GM12873 (cell line): ENCODE data around the gene ABCA12.

Experiments
- CTCF ChIP-seq: IDR thresholded peaks from 2 replicates; pipeline ENCODE4 v1.5.1; 2012; ENCODE audit warnings: low read depth, mild to moderate bottlenecking, moderate library complexity, low read length, control low read depth; ENCODE audit not compliant: insufficient read depth; ENCODE audit errors: missing control alignments

Gene ABCA12

DNA sequence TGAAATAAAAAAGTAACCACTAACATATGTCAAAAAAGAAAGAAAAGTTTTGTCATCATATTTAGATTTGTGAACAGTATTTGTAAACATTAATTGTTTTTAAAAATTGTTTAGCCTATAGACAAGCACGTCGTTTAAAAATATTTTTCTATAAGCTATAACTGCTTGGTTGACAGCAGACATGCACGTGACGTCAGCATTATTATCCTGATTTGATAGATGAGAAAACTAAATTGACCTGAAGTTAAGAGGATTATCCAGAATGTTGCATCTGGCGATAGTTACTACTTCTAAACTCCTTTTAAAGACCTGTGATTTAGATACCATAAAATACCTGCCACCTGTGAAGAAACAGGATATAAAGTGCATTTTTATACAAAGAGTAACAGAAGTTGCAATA lies 172.0 kb downstream of the ABCA12 start:
- no peak for TF ChIP-seq CTCF

DNA sequence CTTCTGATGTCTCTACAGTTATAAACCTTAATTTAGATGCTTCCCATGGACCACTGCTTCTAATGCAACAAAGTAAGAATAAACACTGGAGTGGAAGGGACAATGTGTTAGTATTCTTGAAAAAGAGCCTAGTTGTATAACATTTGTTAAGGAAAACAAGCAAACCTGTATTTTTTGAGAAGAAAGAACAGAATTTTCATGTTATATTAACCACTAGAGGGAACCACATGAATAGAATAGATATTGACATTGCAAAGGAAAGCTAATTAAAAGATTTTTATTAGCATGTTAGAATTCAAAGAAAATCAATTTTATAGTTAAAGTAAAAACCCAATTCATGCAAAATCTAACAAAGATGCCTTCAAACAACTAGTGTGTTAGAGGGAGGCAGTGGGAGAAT lies 177.7 kb downstream of the ABCA12 start:
- TF ChIP-seq CTCF, result peak; percentile 7

DNA sequence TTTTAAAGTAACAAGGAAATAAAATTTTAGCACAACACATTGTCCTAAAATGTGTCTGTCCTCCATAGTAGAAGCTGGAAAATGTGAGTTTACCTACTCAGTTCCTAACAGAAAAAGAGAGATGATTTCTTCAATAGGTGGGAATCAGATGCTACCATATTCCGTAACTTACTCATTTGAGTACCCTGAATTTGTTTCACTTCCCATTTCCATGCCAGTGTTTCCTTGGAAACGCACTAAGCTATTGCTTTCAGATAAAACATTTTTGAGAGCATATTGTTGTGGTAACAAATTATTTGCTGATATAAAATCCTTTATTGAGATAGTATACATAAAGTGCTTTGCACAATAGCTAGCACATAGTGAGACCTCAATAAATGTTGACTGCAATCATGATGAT lies 191.5 kb downstream of the ABCA12 start:
- no peak for TF ChIP-seq CTCF

- no peak for TF ChIP-seq CTCF
These were observed 204.4 kb downstream of the ABCA12 start for GRCh38 chr2:214934006-214934405.

- no peak for TF ChIP-seq CTCF
These were observed 233.8 kb downstream of the ABCA12 start for GRCh38 chr2:214904634-214905033.

- no peak for TF ChIP-seq CTCF
These were observed 234.2 kb downstream of the ABCA12 start for GRCh38 chr2:214904176-214904575.

- no peak for TF ChIP-seq CTCF
These were observed 236.1 kb downstream of the ABCA12 start for GRCh38 chr2:214902286-214902685.

GRCh38 chr2:214899751-214900150 lies 238.7 kb downstream of the ABCA12 start:
- TF ChIP-seq CTCF, result no peak
